Hair follicular keratinocyte (primary cell): ENCODE results near the gene IRS2. TPM values are rescaled to one million over a fixed set of nuclear protein-coding genes. Genes with fewer than 3 reads are reported as not detected.

Experiments used
- total RNA-seq: library from RNA; depleted of rRNA; stranded (reverse); fragments of >200 nt; gene quantifications from 2 replicates; pipeline ENCODE4 v1.2.3, GENCODE V29; 2015

IRS2 gene, protein sequence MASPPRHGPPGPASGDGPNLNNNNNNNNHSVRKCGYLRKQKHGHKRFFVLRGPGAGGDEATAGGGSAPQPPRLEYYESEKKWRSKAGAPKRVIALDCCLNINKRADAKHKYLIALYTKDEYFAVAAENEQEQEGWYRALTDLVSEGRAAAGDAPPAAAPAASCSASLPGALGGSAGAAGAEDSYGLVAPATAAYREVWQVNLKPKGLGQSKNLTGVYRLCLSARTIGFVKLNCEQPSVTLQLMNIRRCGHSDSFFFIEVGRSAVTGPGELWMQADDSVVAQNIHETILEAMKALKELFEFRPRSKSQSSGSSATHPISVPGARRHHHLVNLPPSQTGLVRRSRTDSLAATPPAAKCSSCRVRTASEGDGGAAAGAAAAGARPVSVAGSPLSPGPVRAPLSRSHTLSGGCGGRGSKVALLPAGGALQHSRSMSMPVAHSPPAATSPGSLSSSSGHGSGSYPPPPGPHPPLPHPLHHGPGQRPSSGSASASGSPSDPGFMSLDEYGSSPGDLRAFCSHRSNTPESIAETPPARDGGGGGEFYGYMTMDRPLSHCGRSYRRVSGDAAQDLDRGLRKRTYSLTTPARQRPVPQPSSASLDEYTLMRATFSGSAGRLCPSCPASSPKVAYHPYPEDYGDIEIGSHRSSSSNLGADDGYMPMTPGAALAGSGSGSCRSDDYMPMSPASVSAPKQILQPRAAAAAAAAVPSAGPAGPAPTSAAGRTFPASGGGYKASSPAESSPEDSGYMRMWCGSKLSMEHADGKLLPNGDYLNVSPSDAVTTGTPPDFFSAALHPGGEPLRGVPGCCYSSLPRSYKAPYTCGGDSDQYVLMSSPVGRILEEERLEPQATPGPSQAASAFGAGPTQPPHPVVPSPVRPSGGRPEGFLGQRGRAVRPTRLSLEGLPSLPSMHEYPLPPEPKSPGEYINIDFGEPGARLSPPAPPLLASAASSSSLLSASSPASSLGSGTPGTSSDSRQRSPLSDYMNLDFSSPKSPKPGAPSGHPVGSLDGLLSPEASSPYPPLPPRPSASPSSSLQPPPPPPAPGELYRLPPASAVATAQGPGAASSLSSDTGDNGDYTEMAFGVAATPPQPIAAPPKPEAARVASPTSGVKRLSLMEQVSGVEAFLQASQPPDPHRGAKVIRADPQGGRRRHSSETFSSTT (N-terminal part only)
- total RNA-seq = 6.0 and 12.5 TPM in 2 replicates

DNA sequence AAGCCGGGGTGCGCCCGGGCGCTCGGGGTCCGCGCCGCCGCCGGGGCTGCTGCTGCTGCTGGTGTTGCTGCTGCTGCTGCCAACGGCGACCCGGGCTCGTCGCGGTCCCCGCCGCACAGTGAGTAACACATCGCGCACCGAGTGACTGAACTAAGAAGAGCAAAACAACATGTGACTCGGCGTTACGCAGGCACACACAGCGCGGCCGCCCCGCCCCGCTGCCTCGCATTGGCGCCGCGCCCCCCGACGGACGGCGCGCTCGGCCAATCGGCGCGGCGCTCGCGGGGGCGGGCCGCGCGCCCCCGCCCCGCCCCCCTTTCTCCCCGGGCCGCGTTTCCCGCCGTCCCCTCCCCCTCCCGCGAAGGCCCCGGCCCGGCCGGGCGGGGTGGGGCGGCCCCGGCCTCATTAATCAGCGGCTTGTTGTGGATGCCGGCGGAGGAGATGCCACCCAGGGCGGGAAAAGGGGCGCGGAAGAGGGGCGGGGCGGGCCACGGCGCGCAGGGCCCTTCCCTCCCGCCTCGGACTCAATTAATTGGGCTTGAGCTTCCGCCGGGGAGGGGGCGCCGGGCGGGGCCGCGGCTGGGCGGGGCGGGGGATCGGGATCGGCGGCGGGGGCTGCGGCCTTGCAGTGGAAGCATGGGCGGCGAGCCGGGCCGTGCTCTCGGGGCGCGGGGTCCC is at the start of gene IRS2:
Gene IRS2, minus strand, starts transcription at position 127 of the 678 bp plus-strand sequence. CDS start 530 bp downstream, outside the sequence.

